ENCODE data around the gene FBXW12.
A peak's percentile ranks its signal among the peaks of the same experiment; 100 is the strongest.
"Not testable (repeated sequence)": the region's sequence is repeated elsewhere in the genome, so short reads cannot be mapped to it uniquely, and the experiment has no call there.

Gene FBXW12

GRCh38 chr3:48387634-48388033 is 15.6 kb downstream of the FBXW12 start:
- DNase-seq (ENCODE audit: low read depth), result no peak

- no peak for DNase-seq (ENCODE audit: low read depth)
These were observed 16.9 kb downstream of the FBXW12 start for GRCh38 chr3:48388966-48389365.

GRCh38 chr3:48394391-48394790 is 22.4 kb downstream of the FBXW12 start:
- no peak for DNase-seq (ENCODE audit: low read depth)

GRCh38 chr3:48395714-48396113 is 23.7 kb downstream of the FBXW12 start:
- DNase-seq (ENCODE audit: low read depth), result no peak

GRCh38 chr3:48397767-48398681 is 26.0 kb downstream of the FBXW12 start:
- DNase-seq (ENCODE audit: low read depth), result no peak

DNA sequence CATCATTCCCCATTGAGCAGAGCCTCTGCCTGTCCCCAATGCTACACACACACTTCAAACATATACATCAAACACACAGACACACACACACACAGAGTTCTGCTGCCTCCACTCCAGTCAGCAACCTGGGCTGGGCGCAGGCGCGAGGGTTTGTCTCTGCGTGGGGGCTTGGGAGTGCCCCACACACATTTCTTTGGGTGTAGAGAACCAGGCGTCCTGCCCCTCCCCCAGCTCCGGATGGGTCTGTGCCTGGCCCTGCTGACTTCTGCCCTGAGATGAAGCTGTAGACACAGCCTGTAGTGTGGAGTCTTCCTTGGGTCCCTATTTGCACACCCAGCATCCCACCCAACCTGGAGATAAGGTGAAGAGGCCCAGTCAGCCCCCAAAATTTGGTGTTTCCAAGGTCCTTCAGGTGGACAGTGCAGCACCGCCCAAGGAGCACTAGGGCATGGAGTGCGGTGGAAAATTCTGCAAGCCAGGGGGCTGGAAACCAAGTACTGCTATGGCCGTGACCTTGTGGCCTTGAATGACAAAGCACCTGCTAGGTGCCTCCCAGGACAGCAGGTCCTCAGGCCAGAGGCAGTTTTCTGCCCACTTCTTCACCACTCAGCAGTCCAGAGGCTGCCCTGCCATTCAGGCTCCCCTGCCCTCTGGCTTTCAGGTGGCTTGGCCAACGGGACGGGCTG is 26.8 kb downstream of the FBXW12 start:
- no peak for DNase-seq (ENCODE audit: low read depth)

DNA sequence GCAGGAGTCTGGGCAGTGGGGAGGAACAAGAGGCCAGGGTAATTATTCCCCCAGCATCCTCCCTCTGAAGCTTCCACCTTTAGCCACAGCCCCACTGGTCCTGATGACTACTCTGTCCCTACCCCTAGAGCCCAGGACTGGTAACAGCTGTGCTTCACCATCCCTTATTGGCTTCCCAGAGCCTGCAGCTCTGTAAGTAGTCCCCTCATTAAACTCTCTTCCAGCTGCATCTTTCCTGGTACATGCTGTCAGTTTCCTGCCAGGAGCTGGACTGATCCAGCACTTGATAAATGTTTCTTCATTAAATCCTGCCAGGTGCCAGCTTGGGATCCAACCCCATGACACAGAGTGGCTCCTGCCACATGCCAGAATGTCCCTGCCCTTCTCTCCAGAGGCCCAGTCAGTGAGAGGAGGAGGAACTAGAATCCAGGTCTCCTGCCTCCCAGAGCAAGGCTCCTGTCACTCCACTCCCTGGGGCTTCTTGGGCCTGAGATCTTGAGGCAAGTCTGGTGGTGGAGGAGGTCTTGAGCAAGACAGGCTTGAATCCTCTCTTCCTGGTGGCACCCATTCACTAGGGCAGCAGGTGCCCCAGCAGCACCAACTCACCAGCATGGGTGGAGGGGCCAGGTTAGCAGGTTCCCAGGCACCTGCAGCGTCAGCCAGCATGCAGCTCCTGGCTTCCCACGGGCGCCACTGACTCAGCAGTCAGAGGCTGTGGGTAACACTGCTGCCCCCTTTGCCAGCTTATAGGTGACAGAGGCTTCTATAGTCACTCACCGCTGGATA is 27.6 kb downstream of the FBXW12 start:
- DNase-seq (ENCODE audit: low read depth), result no peak

DNA sequence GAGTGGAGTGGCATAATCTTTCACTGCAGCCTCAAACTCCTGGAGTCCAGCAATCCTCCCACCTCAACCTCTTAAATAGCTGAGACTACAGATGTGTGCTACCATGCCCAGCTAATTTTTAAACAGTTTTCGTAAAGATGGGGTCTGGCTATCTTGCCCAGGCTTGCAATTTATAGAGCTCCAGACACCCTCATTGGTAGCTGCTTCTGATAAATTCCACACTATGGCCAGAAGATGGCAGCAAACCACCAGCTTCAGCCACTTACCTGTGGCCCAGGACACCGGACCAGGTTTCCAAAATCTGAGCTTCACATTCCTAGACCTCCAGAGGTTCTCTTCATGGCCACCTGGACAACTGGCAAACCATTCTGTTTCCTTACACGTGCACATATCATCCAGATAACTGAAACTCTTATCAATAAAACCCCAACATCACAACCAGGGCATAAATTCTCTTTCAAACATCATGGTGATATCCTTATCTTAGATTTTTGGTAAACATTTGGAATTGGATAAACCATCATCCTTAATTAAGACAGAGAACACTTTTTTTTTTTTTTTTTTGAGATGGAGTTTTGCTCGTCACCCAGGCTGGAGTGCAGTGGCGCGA is 28.9 kb downstream of the FBXW12 start:
- DNase-seq (ENCODE audit: low read depth), result peak; percentile 25

DNA sequence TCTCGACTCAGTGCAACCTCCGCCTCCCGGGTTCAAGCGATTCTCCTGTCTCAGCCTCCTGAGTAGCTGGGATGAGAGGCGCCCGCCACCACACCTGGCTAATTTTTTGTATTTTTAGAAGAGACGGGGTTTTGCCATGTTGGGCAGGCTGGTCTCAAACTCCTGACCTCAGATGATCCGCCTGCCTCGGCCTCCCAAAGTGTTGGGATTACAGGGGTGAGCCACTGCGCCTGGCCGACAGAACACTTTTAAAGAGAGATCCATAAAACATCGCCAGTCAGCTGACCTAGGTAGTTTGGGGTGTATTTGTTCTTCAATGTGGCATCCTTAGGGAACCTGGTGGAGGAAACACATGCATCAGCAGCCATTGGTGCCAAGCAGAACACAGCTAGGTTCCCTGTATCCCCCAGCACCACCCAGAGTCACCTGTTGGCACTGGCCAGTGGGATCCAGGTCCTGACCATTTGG is 29.4 kb downstream of the FBXW12 start:
- not testable (repeated sequence) for DNase-seq (ENCODE audit: low read depth)

GRCh38 chr3:48402281-48402732 is 30.3 kb downstream of the FBXW12 start:
- DNase-seq (ENCODE audit: low read depth), result peak; percentile 78

GRCh38 chr3:48402907-48403306 is 30.9 kb downstream of the FBXW12 start:
- DNase-seq (ENCODE audit: low read depth), result no peak

- no peak for DNase-seq (ENCODE audit: low read depth)
These were observed 31.8 kb downstream of the FBXW12 start for GRCh38 chr3:48403533-48404439.

DNA sequence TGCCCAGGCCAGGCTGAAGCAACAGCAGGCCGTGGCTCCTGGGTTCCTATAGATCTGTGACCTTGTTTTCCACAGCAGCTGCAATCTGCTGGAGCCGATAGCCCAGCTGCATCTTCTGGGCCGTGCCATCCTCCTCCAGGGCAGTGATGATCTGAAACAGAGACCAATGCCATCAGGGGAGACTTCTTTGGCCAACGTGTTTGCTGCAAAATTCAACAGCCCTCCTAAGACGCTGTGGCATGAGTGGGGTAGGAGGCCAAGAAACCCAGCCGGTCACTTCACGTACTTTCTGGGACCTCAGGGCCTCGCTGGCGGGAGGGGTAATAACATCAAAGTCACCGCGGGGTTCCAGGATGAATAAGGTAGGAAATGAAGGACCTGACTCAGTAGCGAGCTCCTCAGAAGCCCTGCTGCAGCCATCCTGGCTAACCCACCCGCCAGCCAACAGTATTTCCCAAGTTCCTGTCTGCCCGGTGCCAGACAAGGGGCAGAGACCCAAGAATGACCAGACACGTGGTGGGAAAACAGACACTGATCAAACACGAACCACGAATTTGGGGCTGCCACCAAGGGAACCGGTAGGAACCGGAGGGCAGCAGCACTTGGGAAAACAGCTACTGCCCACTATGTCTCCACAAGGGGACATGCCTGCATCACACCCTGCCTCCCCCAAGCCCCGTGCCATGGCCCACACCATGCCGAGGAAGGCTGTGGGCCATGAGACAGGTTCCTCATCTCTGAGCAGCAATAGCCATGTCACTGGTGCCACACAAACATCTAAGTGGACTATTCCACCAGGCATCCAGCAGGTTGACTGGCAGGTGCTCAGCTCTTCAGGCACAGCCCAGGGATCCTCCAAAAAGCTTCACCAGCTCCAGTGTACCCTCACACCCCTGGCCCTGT is 32.7 kb downstream of the FBXW12 start:
- no peak for DNase-seq (ENCODE audit: low read depth)

- DNase-seq (ENCODE audit: low read depth), result no peak
These were observed 33.4 kb downstream of the FBXW12 start for GRCh38 chr3:48405343-48405881.

DNA sequence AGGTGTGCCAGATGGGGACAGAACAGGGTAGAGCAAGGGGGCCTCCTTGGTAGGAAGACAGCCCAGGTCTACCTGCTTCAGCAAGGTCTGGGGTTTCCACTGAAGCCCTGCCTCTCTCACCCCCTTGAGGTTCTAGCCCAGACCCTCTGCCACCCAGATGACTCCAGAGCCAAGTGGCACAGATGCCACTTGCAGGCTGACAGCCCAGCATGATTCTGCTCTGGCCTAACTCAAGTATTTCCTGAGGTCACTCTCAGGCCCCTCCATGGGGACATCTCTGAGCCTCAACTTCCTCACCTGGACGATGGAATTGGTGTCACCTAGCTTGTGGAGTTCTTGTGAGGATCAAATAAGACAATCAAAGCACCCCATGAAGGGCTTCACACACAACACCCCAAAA is 34.0 kb downstream of the FBXW12 start:
- DNase-seq (ENCODE audit: low read depth), result no peak

DNA sequence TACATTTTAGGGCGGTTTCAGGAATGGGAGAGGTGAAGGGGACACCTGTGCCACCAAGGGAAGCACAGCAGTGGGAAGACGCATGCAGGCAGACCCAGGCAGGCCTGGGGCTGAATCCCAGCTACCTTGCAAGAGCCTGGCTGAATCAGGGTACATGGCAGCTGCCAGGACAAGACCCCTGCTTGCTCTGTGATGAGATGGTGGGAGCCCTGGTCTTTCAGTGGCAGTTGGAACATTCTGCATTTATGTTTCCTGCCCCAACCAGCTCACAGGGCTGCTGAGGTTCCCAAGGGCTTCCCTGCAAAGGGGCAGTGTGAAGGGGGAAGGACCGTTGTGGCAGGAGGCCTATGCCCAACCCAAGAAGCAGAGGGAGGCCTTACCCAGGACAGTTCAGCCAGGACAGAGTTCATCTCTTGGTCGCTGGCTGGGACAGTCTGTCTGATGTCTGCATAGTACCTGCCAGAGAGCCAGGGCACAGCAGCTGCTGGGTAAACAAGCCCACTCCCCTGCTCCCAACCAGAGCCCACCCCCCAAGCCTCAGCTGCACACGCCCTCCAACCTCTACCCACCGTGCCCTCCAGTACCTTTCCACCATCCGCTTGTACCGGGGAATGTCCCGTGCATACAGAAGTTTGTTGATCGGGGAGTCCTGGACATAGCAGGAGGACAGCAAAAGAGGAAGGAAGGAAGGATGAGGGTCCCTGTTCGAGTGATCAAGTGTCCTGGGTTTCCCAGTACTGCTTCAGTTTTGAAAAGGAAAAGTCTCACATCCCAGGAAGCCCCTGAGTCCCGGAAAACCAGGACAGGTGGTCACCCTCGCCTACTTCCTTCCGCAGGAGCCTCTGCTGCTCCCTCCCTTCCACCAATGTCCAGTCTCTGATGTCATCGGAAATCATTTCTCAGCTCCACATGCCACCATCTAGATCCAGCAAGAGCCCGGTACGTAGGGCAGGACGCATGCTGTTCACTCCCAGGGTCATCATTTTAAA is 34.7 kb downstream of the FBXW12 start:
- DNase-seq (ENCODE audit: low read depth), result no peak

- no peak for DNase-seq (ENCODE audit: low read depth)
These were observed 35.6 kb downstream of the FBXW12 start for GRCh38 chr3:48407542-48408099.

DNA sequence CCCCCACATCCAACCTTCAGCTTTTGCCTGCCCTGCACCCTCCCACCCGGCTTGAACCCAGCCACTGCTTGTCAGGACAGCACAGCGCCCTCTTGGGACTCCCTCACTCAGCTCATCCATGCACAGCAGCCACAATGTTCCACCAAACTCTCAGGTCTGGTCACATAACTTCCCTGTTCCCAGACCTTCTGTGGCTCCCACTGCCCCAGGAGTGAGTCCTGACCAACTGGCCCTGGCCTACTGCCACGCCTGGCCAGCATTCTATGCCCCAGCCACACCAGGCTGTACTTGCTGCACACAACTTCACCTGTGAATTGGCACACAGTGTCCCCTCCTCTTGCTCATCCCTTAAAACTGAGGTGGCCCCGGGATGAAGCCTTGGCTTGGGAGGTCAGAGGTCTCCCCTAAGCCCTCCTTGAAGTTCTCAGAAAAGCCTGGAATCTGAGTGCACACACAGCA is 36.8 kb downstream of the FBXW12 start:
- DNase-seq (ENCODE audit: low read depth), result no peak

All from GM04504 (cell line).